Adipose tissue (tissue), 3 donors: ENCODE results near the gene GALNT13. TPM values are rescaled to one million over a fixed set of nuclear protein-coding genes. Genes with fewer than 3 reads are reported as not detected.

Experiments used
- H3K27ac ChIP-seq: one replicate; pipeline ENCODE4 v1.5.1; 2013; ENCODE audit warnings: low read depth, low read length
- WGBS, 3 donors: extraction: QIAGEN DNeasy Blood & Tissue Kit; methylation state at CpG; one replicate each; pipeline ENCODE4 v1.1.7; 2013; 5-methylcytosine and 5-hydroxymethylcytosine counted together
- polyA plus RNA-seq, 3 donors: library from polyadenylated mRNA; stranded (reverse); fragments of 200-250 nt; gene quantifications; one replicate each; pipeline ENCODE4 v1.2.3, GENCODE V29; 2013
- donor health status: healthy with polysubstance abuse.
- donor health status: Bipolar disorder and iron deficiency.
- donor health status: healthy.

GALNT13 gene
- polyA plus RNA-seq, 3 donors = 0.23 to 3.9 (median 1.6) TPM

DNA sequence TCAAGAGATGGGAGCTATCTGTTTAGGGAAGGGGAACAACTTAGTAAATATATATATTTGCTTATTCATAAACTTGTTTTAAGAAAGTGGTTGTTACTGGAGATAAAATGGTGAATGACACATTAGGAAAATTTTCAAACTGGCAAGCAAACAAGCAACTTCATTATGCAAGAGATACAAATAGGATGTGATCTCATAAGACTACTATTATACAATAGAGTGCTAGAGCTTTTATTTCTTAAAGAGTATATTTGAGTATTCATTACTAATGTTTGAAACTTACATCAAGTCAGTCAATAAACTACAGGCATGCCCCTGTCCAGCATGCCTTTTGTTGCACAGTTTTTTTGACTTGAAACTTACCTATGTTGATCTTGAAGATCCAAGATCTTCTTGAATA, 471.6 kb downstream of the GALNT13 start:
- no peak overlapping the region for H3K27ac ChIP-seq

- no peak overlapping the region for H3K27ac ChIP-seq
- 41 to 54% (median 45%) methylated on average over 3 of the region's 3 CpGs for WGBS, 3 donors
Observed at GRCh38 chr2:154350911-154351310, 479.2 kb downstream of the GALNT13 start.

- WGBS, 3 donors = 69 to 74% (median 70%) methylated on average over 2 of the region's 2 CpGs
- H3K27ac ChIP-seq = no peak overlapping the region
Observed at GRCh38 chr2:154361276-154361675, 489.6 kb downstream of the GALNT13 start.

DNA sequence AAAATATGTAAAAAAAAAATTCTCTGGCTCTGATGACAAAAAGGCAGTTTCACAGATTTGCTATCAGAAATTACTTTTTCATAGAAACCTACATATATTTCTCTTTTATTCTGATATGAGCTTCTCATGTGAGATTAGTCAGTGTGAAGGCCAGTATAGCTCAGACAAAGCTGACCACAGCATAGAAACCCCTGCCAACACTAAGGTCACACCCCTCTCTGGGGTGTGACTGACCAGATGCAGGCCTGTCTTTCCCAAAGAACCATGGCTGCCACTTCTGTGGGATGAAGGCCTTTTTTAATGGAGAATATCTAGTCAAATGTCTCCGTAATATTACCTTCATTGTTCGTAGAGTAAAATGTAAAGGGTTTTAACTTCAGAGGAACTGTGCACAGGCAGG, 496.4 kb downstream of the GALNT13 start:
- 87% methylated on average over 2 of the region's 2 CpGs for WGBS, 3 donors
- H3K27ac ChIP-seq = no peak overlapping the region

- H3K27ac ChIP-seq = no peak overlapping the region
Observed at GRCh38 chr2:154370873-154371272, 499.2 kb downstream of the GALNT13 start.

GRCh38 chr2:154374416-154374815, 502.7 kb downstream of the GALNT13 start:
- WGBS, 3 donors = 57 to 73% (median 70%) methylated on average over 1 of the region's 1 CpG
- no peak overlapping the region for H3K27ac ChIP-seq

- 4 to 9% (median 4%) methylated on average over 7 of the region's 7 CpGs for WGBS, 3 donors
- H3K27ac ChIP-seq = no peak overlapping the region
Observed at GRCh38 chr2:154375579-154375931, 503.8 kb downstream of the GALNT13 start.

DNA sequence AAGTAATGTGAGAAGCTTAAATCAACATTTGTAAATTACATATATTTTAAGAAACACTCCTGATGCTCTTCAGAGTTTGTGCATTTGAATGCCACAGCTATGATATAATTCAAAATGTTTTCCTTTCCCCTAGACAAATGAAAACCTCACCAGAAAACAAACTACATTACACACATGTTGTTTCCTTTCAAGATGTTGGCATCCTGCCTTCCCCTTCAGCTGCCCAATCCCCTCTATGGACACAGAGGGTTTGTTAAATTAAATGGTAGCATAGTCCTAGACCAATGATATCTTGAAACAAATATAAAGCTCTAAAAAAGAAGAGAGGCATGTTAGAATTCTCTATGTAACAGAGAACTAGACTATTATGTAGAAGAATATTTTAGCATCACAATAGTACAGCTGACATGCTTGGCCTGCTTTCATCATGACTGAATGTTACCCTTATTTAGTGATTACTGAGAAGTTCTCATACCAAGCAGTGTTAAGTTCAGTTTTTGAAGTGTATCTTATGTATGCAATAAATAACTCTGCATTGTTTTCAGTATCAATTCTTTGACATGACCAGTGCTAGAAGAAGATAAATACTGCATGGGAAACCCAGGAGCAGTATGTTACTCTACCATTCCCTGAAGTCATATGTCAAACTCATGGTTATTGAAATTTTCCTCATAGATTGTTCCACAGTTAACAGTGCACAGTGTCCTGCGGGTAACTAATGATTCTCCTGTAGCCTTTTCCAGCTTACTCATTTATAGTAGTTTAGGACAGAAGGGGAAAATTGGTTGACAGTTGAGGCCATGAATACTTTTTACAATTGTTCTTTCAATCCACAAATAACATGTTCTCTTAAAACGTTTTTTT, 510.4 kb downstream of the GALNT13 start:
- 46 to 61% (median 57%) methylated on average over 2 of the region's 2 CpGs for WGBS, 3 donors
- no peak overlapping the region for H3K27ac ChIP-seq

DNA sequence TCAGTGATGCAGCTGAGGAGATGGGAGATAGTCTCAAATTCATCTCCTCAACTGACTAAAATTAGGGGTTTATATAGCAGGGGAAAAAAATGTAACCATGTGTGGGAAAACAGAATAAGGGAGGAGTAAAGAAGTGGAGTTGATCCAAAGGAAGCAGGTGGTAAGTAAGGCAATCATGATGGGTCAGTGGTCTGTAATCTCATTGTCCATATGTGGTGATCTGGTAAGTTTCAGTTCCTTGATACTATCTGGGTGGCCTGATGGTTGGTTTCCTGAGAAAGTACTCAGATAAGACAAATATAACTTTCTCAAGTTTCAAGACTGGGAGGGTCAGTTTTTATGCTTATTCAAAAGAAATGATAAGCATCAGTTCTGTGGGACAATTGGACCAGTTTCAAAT, 514.5 kb downstream of the GALNT13 start:
- no peak overlapping the region for H3K27ac ChIP-seq

DNA sequence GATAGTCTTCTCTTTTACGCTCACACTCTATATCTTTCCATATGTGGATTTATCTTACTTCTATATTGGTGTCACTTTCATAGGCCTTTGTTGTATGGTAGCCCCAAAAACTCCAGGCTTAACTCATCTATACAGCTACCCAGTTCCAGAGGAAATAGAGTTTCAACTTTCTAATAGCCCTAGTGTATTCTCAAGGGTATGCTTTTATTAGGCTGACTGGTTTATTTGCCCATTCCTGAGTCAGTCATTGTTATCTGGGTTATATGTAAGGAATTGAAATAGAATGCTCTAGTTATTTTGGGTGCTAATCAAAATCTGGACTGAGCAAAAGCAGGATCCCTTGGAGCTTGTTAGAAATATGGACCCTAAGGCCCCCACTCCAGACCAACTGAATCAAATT, 519.3 kb downstream of the GALNT13 start:
- H3K27ac ChIP-seq = no peak overlapping the region
- WGBS, 3 donors = 91 to 98% (median 92%) methylated on average over 1 of the region's 1 CpG

GRCh38 chr2:154392256-154392655, 520.5 kb downstream of the GALNT13 start:
- 58 to 78% (median 72%) methylated on average over 1 of the region's 1 CpG for WGBS, 3 donors

GRCh38 chr2:154394600-154394999, 522.9 kb downstream of the GALNT13 start:
- 40 to 87% (median 86%) methylated on average over 3 of the region's 3 CpGs for WGBS, 3 donors
- no peak overlapping the region for H3K27ac ChIP-seq

More at GRCh38 chr2:154392256-154392655, 520.5 kb downstream of the GALNT13 start:
- no peak overlapping the region for H3K27ac ChIP-seq

DNA sequence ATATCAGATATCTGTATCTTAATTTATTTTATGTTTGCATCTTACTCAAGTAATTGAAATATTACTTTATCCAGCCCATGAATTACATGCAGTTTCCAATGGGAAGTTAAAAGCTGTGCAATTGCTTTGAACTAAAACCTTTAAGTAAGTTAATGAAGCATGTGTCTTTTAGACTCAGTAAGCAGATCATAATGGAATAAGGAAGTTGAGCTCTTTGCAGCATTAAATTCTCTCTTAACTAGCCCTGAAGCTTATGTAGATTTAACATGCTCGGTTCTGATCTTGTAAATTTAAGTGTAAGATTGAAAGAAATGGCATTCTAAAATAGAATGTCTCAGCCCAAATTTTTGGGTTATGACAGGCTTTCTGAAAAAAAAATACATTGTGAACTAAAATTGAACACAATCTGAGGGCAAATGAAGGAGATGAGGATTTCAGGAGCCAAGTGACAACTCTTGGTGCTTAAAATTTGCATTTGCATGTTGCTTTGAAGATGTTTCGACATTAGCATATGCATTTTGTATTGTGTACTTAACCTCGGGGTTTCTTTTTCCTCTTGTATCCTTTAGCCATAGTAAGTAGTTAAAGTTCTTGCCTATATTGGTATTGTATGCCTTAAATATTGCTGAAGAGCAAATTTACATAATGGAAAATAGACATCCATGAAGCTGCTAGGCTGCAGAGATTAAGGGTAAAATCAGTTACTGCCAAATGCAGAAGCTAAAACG, 529.0 kb downstream of the GALNT13 start:
- H3K27ac ChIP-seq = no peak overlapping the region
- 29 to 56% (median 43%) methylated on average over 4 of the region's 4 CpGs for WGBS, 3 donors

- H3K27ac ChIP-seq = no peak overlapping the region
- 9 to 16% (median 14%) methylated on average over 3 of the region's 3 CpGs for WGBS, 3 donors
Observed at GRCh38 chr2:154402213-154402612, 530.5 kb downstream of the GALNT13 start.

DNA sequence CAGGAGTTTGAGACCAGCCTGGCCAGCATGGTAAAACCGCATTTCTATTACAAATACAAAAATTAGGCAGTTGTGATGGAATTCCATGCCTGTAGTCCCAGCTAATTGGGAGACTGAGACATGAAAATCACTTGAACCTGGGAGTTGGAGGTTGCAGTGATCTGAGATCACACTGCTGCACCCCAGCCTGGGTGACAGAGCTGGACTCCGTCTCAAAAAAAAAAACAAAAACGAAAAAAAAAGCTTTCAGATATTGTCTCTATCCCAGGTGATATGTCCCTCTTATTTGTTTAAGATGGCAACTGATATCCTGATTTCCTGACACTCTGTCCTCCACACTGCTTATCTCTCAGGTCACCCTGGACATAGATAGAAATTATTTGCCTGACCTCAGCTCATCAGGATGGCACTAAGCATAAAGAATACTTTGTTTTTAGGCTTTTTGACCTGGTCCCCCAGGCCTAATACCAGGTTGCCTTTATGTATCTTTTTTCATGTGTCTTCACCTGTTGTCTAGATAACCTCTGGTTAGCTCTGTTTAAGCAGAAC, 531.6 kb downstream of the GALNT13 start:
- H3K27ac ChIP-seq = no peak overlapping the region
- 83 to 91% (median 86%) methylated on average over 3 of the region's 3 CpGs for WGBS, 3 donors

DNA sequence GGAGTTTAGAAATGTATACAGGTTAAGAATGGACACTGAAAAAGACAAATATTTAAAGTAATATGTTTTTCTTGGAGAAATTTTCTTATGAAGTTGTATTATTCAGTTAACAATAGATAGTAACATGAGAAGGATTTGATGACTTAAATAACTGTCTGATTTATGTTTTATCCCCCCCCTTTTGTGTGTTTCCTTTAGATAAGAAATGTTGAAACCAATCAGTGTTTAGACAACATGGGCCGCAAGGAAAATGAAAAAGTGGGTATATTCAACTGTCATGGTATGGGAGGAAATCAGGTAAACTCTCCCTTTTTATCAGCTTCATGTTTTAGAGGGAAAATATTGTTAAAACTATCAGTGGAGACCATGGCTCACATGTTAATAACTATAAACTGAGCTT, 537.1 kb downstream of the GALNT13 start:
- H3K27ac ChIP-seq = no peak overlapping the region
- 46 to 76% (median 51%) methylated on average over 1 of the region's 1 CpG for WGBS, 3 donors

GRCh38 chr2:154422251-154422650, 550.5 kb downstream of the GALNT13 start:
- H3K27ac ChIP-seq = no peak overlapping the region
- WGBS, 3 donors = 58 to 83% (median 75%) methylated on average over 1 of the region's 1 CpG

DNA sequence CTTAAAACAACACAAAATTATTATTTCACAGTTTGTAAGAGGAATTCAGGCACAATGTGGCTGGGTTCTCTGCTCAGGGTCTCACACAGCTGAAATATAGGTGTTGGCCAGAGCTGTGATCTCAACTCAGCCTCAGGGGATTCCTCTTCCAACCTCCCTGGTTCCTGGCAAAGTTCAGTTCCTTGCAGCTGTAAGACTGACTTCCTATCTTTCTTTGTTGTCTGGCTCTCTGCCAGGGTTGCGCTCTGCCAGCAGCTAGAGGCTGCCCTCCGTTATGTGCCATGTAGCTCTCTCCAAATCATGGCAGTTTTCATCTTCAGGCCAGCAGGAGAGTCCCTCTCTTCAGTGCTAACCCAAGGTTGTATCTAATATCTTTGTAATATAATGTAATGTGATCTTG, 554.3 kb downstream of the GALNT13 start:
- WGBS, 3 donors = 16 to 44% (median 41%) methylated on average over 2 of the region's 2 CpGs
- H3K27ac ChIP-seq = no peak overlapping the region

- H3K27ac ChIP-seq = no peak overlapping the region
- WGBS, 3 donors = 84 to 88% (median 85%) methylated on average over 2 of the region's 2 CpGs
Observed at GRCh38 chr2:154427453-154427852, 555.7 kb downstream of the GALNT13 start.

- 80 to 94% (median 91%) methylated on average over 8 of the region's 8 CpGs for WGBS, 3 donors
- no peak overlapping the region for H3K27ac ChIP-seq
Observed at GRCh38 chr2:154428022-154428421, 556.3 kb downstream of the GALNT13 start.
